CD4-positive, alpha-beta T cell treated with Interferon alpha-2 for 1 hour (primary cell): ENCODE measurements around the gene SLC16A10.
"Not testable (repeated sequence)": the region's sequence is repeated elsewhere in the genome, so short reads cannot be mapped to it uniquely, and the experiment has no call there.

Source experiments
- DNase-seq, 2 donors: peaks; one replicate each; pipeline ENCODE4 v3.0.0-alpha.2; 2020 to 2022

The SLC16A10 gene

DNA sequence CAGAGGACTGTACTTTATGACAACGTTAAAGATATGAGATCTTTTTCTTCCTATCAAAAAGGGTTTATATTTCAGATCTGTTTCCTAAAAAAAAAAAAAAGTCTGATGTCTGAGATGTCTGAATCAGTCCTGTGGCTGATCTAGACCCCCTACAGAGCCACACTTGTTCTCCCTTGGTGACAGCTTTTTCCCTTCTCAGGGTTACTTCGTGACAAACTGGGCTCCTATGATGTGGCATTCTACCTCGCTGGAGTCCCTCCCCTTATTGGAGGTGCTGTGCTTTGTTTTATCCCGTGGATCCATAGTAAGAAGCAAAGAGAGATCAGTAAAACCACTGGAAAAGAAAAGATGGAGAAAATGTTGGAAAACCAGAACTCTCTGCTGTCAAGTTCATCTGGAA is 134.5 kb downstream of the SLC16A10 start:
- no peak for DNase-seq

DNA sequence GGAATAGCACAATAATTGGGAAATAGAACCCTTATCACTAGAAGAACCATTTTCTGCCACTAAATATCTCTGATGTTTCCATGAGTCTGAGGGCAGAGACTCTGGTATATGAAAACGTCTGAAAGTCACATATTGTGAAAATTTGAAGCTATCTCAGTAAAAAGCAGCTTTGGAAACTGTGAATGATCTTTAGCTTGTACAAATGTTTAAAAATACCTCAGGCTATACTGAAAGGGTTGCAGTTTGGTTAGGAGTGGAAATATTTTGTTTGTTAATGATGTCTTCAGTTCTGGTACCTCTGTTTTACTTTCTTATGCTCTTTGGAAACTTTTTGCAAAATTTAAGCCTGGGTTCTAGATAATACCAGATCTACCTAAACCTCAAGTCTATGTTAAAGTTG is 135.0 kb downstream of the SLC16A10 start:
- DNase-seq: no peak

DNA sequence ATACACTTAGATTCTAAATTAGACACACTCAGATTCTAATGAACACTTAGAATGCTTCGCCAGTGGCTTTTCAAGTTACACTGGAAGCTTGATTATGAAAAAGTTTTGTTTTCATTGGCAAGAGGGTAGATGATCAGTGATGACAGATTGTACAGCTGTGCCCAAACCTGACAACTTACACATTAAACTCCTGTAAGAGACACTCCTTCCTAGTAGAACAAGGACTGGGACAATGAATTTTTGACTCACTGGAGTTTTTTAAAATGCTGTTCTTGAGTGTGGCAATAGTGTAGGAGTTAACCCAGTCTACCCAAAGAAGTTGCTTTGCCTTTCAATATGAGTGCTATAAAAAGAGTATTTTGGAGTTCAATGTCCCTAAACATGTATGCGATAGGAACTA is 140.8 kb downstream of the SLC16A10 start:
- DNase-seq: no peak

DNA sequence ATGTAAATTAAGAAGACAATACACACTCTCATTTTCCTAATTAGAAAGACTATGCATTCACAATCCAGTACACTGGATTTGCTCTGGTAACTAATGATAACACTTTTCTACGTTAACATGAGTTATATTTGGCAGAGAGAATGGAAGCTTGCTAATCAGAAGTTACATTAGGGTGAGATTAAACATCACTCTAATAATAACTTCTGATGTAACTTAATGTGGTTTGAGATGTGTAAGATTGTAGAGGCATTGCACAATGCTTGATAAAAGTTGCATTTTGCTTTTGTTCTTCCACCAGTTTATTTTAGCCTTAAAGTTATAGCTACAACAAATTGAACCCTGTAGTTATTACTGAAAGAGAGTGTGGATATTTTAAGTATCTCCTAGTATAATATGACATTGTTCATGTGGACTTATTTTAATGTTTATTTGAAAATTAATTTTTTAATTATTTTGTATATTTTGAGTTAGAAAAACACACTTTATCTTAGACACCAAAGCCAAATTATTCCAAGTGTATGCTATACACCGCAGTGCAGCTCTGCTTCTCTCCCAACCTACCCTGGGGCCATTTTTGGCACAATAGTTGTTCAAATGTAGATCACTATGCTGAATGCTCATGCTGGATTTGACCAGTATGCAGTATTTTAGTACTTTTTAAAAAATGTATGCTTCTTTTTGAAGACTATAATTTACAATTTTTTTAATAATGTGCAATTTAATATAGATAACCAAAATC is 143.2 kb downstream of the SLC16A10 start:
- DNase-seq: no peak

DNA sequence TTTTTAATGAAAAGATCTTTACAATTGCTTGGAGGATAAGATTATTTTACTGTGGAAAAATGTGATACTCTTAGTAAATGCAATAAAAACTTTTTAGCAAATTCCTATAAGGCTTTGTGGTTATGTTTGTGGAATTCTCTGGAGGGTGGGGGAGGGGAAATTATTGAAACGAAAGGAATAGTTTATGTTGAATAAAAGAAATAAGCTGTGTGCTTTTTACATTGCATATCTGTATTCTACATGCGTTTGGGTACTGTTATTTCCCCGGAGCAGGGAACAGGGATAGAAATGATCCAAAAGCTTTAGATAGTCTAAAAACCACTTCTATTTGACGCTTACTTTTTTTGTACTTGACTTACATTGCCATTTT is 143.8 kb downstream of the SLC16A10 start:
- no peak for DNase-seq

DNA sequence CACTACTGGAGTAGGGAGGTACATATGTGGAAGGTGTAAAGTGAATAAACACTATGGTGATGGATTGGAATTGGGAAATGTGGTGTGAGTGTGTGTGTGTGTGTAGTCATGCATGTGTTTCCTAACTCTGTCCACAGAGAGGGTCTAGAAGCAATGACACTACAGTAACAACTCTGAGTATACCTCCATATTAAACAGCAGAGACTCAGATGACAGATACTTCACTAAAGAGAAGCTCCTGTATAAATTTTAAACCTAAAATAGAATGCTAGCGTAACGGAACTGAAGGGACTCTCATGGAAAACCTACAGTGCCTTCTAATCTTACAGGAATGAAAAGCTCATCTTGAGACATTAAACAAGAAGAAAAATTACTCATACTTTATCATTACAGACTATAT is 150.5 kb downstream of the SLC16A10 start:
- no peak for DNase-seq

DNA sequence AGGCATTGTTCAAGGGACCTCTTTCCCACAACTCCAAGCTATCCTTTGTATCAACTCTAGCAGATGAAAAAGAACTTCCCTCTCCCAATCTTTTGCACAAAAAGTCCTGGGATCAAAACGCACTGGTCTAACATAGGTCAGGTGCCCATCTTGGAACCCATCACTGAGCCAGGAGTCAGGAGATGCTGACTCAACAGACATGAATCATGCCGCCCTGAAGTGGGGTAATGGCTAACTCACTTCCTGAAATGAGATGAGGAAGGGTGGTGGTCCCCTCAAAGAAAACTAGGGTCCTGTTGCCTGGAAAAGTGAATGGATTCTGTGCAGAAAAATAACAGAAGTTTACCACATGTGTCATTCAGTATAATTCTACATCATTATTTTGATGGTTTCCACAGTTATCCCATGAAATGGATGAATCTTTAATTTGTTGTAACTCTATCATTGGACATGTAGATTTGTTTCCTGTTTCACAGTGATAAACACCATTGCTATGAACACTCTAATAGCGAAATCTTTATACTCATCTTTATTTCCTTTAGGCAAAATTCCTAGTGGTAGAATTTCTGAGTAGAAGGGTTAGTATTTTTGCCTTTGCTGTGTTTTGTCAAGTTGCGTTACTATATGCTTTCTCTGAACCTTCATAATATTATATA is 151.3 kb downstream of the SLC16A10 start:
- peak in 1 of 2 donors; percentile 34 for DNase-seq

DNA sequence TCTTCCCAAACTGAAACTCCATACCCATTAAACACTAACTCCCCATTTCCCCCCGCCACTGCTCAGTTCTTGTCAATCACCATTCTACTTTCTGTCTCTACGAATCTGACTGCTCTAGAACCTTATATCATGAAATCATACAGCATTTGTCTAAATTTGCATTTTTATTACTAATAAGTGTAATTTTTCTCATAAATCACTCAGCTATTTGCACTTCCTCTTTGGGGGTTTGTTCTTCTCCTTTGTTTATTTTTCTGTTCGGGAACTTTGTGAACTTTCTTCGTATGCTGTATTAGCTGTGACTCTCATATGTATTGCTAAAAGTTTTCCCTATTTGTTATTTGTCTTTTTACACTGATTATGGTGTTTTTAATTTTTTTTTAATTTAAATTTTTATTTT is 152.2 kb downstream of the SLC16A10 start:
- no peak for DNase-seq

DNA sequence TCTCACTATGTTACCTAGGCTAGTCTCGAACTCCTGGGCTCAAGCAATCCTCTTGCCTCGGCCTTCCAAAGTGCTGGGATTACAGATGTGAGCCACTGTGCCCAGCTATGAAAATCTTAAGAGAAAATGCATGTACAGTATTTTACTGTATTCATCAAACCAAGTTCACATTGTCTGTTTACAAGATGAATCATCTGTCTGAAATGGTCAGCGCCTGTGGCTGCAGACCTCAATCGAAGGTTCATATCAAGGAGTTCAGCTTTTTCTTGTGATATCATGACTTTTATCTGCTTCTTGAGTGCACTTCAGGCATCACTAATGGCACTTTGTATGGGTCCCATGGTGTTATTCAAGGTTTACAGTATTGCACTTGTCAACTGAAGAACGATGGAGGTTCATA is 155.1 kb downstream of the SLC16A10 start:
- DNase-seq: no peak

DNA sequence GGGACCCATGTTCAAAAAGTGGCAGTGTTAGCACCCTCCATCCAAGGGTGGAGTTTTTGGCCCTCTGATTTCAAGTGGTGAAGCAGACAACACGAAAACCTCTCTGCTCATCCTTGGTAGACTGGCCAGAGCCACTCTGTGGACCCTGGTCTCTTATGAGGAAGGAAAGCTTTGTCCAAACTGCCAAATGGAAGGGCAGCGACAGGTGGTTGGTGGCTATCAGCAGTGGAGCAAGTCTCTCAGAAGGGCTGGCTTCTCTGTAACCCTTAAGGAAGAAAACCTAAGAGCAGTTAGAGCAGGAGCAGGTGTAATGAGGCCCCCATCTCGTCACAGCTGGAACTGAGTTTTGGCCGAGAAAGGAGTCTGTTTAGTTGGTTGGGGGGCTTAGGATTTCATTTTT is 155.8 kb downstream of the SLC16A10 start:
- DNase-seq: no peak

DNA sequence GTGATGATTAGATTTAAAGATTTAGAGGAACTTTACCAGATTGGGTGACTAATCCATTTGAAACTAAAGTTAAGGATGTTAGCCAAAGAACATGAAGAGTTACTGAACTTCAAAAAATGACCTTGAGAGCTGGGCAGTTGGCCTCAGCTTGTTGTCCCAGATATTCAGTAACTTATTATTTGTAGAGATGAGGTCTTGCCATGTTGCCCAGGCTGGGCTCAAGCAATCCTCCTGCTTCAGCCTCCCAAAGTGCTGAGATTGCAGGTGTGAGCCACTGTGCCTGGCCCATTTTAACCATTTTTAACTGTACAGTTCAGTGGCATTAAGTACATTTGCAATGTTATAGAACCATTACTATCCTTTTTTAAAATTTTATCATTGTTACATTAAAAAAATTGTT is 161.5 kb downstream of the SLC16A10 start:
- DNase-seq: no peak

DNA sequence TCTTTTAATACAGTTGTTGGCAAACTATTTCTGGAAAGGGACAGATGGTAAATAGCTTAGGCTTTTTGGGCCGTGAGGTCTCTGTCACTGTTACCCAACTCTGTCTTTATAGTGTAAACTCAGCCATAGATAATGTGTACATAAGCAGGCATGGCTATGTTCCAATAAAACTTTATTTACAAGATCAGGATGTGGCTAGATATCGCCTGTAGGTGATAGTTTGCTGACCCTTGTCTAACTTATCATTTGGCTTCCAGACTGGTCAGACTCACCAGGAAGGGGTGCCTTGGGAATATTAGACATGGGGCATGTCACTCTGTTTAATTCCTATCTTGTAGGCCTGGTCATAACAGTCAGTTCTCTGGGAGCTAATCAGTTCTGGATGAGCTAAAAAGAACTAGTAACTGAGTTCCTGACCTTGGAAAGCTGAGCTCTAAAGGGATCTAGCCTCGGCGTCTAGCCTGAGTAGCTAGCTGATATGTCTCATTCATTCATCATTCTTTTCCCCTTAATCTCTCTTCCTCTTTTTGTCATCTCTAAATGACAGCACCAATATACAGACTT is 163.6 kb downstream of the SLC16A10 start:
- DNase-seq: no peak

DNA sequence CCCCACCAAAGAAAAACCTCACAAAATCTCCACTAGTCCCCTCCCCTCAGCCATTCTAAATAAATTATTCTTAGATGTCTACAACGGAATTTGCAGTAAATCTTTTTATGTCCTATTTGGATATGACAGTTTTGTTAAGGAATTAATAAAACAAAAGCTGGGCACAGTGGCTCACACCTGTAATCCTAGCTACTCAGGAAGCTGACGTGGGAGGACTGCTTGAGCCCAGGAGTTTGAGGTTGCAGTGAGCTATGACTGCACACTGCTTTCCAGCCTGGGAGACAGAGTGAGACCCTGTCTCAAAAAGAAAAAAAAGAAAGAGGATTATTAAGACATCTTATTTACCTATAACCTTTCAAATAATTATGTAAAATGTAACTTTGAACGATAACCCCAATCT is 165.4 kb downstream of the SLC16A10 start:
- DNase-seq: no peak

DNA sequence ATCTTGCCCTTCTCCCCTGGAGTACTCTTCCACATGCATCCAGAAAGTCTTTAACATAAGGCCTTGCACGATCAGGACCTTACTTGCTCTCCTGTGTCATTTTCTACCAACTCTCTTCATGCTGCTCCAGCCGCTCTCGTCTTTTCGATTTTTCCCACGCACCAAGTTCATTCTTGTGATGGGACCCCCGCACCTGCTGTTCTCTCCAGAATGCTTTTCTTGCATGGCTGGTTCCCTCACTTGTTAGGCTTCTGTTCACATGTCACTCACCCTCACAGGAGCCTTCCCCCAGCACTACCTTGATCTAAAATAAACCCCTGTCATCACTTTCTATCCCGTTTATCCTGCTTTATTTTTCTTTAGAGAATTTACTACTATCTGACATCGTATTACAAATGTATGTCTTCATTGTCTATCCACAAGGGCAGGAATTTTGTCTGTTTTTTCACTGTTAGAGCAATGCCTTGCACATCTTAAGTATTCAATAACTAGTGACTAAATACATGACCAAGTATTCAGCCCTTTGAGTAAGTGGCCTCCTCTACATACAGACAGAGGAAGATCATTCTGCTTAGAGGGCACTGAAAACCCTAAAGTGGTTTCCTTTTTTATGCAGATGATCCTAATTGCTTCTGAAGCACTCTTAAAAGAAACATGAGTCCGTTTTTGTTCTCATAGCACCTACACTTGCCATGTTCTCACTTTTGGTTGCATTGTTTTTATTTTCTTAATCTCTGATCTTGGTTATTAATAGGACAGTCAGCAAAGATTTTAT is 166.9 kb downstream of the SLC16A10 start:
- no peak for DNase-seq

DNA sequence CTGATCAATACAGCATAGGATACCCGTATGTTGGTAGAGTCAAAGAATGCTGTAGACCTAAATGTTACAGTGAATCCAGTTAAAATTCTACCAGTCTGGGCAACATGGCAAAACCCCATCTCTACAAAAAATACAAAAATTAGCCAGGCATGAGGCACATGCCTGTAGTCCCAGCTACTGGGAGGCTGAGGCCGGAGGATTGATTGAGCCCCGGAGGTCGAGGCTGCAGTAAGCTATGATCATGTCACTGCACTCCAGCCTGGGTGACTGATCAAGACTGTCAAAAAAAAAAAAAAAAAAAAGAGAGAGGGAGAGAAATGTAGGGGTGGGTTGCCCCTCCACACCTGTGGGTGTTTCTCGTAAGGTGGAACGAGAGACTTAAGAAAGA is 167.5 kb downstream of the SLC16A10 start:
- no peak for DNase-seq

DNA sequence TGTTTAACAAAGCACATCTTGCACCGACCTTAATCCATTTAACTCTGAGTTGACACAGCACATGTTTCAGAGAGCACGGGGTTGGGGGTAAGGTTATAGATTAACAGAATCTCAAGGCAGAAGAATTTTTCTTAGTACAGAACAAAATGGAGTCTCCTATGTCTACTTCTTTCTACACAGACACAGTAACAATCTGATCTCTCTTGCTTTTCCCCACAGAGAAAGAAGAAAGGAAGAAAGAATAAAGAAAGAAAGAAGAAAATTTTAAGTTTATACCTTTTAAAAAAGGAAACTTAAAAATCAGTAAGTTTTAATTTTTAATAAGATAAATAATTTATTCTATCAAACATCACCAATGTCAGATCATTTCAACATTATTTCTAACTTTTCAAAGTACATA is 168.5 kb downstream of the SLC16A10 start:
- not testable (repeated sequence) for DNase-seq

DNA sequence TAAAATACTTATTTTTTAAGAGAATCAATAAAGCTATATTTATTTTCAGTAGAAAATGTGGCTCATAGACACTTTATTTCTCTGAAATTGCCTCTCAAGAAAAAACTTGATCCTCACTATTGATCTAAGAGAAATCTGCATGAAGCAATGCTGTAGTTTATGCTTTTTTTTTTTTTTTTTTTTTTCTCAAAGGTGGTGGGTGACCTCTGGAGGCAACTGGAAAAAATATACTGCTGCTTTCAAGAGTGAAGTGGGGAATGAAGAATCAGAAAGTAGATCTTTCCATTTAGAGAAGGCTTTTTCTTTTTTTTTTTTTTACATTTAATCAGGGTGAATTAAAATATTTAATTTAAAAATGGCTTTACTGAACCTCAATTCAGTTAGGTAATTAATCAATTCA is 169.3 kb downstream of the SLC16A10 start:
- DNase-seq: no peak

DNA sequence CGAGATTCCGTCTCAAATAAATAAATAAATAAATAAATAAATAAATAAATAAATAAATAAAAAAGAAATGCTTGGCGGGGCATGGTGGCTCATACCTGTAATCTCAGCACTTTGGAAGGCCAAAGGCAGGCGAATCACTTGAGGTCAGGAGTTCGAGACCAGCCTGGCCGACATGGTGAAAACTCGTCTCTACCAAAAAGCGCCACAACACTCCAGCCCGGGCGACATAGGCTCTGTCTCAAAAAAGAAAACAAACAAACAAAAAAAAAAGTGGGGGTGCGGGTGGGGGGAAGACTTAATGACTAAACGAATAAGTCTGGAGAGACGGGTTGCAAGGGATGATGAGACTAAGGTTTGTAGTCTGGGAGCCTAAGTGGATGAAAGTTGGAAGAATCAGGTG is 170.7 kb downstream of the SLC16A10 start:
- DNase-seq: no peak

DNA sequence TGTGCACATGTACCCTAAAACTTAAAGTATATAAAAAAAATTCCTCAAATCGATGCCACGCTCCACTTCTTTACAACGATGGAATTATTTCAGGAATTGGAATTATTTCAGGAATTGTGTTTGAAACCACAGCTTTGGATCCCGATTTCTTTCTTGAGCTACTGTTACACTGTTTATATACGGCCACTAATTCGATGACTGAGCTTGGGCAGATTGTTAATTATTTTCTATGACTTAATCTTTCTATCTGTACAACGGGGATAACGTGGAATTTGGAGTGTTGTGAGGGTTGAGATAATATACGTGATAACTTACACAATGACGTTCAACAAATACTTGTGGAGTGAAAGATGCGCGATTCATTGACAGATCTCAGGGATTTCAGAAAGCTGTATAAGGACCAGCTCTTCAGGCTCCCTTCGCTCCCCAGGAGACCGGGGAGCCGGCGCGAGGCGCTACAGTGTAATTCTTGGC is 171.3 kb downstream of the SLC16A10 start:
- DNase-seq: no peak

DNA sequence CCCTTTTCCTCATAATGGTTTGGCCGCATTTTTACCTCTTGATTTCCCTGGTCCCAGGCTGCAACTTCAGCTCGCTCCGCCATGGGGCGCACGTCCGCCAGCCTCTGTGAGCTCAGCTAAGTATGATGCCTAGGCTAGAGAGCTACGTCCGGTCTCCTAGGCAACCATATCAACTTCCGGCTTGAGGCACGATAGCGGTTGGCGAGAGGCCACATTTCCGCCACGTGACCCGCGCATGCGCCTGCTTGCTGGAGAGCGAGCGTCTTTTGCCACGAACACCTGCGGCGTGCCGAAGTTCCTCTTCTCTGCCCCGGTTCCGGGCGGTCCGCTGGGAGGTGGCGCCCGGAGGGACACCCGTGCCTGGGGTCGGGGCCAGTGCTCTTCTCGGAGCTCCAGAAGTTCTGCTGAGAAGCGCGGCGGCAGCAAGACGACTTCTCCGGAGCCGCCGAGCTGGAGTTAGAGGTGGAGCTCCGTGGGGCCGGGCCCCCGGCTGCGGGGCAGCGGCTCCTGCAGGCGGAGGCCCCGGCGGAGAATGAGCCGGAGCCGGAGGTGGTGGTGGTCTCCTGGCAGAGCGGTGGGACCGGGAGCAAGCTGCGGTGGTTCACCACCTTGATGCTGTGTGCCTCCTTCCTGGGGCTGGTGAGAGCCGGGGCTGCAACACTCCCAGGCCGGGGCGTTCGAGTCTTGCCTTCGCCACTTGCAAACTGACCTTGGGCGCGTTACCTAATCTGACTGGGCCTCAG is 172.0 kb downstream of the SLC16A10 start:
- peak; percentile 99 to 100 for DNase-seq

DNA sequence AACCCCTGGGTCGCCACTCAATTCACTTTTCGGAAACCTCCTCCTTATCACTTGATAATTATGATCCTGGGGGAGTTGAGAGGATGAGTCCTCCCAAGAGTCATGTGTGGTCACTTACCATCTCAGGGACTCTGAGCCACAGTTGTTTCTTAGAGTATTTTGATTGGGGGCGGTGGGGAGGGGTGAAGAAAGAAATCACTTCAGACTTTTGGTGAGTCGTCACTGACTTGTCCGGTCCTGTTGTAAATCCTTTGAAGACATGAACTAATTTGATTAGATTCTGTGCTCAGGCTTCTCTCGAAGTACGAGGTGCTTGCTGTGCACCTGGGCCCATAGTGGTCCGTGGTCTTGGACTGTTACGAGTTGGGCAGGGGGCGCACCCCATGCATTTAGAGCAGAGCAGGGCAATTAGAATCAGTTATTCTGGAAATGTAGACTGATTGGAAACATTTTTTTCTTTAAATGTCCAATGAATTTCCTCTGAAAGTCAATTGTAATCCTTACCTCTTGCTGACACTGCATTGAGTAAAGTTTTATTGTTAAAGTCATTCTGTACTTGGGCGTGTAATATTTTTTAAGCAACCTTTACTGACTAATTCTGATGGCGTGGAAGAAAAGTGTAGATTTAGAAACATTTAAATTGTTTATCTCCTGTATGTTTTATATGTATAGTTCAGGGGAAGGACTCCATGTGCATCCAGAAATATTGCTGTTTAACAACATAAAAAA is 173.4 kb downstream of the SLC16A10 start:
- no peak for DNase-seq

DNA sequence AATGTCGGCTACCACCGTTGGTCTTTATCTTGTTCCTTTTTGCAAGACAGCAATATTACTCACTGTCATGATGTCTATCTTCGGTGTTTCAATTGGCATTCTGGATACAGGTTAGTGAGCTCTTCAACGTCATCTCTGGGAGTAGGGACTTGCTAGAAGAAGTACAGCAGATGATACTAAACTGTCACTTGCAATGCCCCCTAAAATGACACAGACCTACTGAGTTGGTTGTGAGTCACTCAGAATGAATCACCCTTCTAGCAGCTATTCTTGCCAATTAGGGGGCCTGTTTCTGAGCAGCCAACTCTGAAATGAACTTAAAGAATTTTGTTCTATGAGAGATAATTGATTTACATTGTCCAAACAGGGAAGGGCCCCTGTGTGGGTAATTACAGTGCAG is 176.5 kb downstream of the SLC16A10 start:
- no peak for DNase-seq
